SK-N-SH (cell line): ENCODE measurements around the gene C17orf75. TPM values are rescaled to one million over a fixed set of nuclear protein-coding genes. Genes with fewer than 3 reads are reported as not detected.

ENCODE experiments used
- CTCF ChIA-PET: fragments of 300-600, 350-600 bp; formaldehyde crosslinking; extraction: SDS; loops from one replicate; lab custom pipeline; 2021; lab: Yijun Ruan, JAX
- POLR2A ChIA-PET: fragments of 350-600 bp; sonication (Branson Sonifier 250); formaldehyde crosslinking; extraction: SDS; loops from one replicate; lab custom pipeline; 2020; ENCODE audit warnings: antibody characterized with exemption, inconsistent platforms; lab: Yijun Ruan, JAX
- DNase-seq: peaks from one replicate; pipeline ENCODE4 v3.0.0; 2012
- H2AFZ ChIP-seq: fragments of 200-600 bp; sonication (generic); 2 replicates; pipeline ENCODE4 v1.8.1; 2016; ENCODE audit warnings: antibody characterized with exemption, mild to moderate bottlenecking, low read depth
- H3F3A ChIP-seq: fragments of 200-600 bp; sonication (generic); replicated peaks from 2 replicates; pipeline ENCODE3; 2016; ENCODE audit warnings: antibody characterized with exemption, mild to moderate bottlenecking; ENCODE audit not compliant: insufficient read depth
- H3K27ac ChIP-seq, 2 experiments: fragments of 200-500 bp in 1 of 2; fragments of 200-600 bp in 1 of 2; sonication (Bioruptor generic) in 1 of 2; sonication (generic), shearing (Covaris generic) in 1 of 2; 2 replicates each; pipeline versions ENCODE4 v1.5.1 to v1.6.1; 2014 to 2016; ENCODE audit warnings: low read depth in 2 of 2, inconsistent platforms in 1 of 2, low read length in 1 of 2, mild to moderate bottlenecking in 1 of 2, mixed read lengths in 1 of 2
- H3K27me3 ChIP-seq: fragments of 200-600 bp; sonication (generic), shearing (Covaris generic); 2 replicates; pipeline ENCODE4 v1.6.1; 2016; ENCODE audit warnings: mixed run types; ENCODE audit not compliant: insufficient read depth
- H3K36me3 ChIP-seq, 2 experiments: fragments of 200-500 bp in 1 of 2; fragments of 200-600 bp in 1 of 2; sonication (Bioruptor generic) in 1 of 2; sonication (generic) in 1 of 2; replicated peaks in 1 of 2; 2 replicates each; pipeline versions ENCODE3 to v1.5.1; 2014 to 2016; ENCODE audit warnings: low read length in 1 of 2, mild to moderate bottlenecking in 1 of 2; ENCODE audit not compliant: insufficient read depth in 2 of 2, control insufficient read depth in 1 of 2
- H3K4me1 ChIP-seq, 2 experiments: fragments of 200-500 bp in 1 of 2; fragments of 200-600 bp in 1 of 2; sonication (Bioruptor generic) in 1 of 2; sonication (generic), shearing (Covaris generic) in 1 of 2; 2 replicates each; pipeline versions ENCODE4 v1.5.1 to v1.6.1; 2014 to 2016; ENCODE audit warnings: low read depth in 1 of 2, low read length in 1 of 2, mixed run types in 1 of 2; ENCODE audit not compliant: insufficient read depth in 2 of 2, control insufficient read depth in 1 of 2
- H3K4me2 ChIP-seq: fragments of 200-600 bp; sonication (generic), shearing (Covaris generic); 2 replicates; pipeline ENCODE4 v1.6.1; 2017; ENCODE audit warnings: mixed run types
- H3K4me3 ChIP-seq, 2 experiments: fragments of 200-500 bp in 1 of 2; fragments of 200-600 bp in 1 of 2; sonication (Bioruptor generic) in 1 of 2; sonication (generic), shearing (Covaris generic) in 1 of 2; 2 replicates each; pipeline versions ENCODE4 v1.5.1 to v1.8.1; 2014 to 2016; ENCODE audit warnings: low read depth in 2 of 2, inconsistent platforms in 1 of 2, low read length in 1 of 2, mild to moderate bottlenecking in 1 of 2, mixed read lengths in 1 of 2, moderate library complexity in 1 of 2
- H3K79me2 ChIP-seq: fragments of 200-600 bp; sonication (generic); 2 replicates; pipeline ENCODE4 v1.8.1; 2017; ENCODE audit warnings: mild to moderate bottlenecking; ENCODE audit not compliant: insufficient read depth
- H3K9ac ChIP-seq: fragments of 200-600 bp; sonication (generic); 2 replicates; pipeline ENCODE4 v1.6.1; 2017; ENCODE audit warnings: mixed run types
- H3K9me2 ChIP-seq: fragments of 200-600 bp; sonication (generic); 2 replicates; pipeline ENCODE4 v1.6.1; 2017; ENCODE audit warnings: mixed run types
- H3K9me3 ChIP-seq: fragments of 200-600 bp; sonication (generic); 2 replicates; pipeline ENCODE4 v1.6.1; 2017; ENCODE audit warnings: mixed run types, mild to moderate bottlenecking, moderate library complexity
- H4K20me1 ChIP-seq: fragments of 200-600 bp; sonication (generic); 2 replicates; pipeline ENCODE4 v1.6.1; 2017; ENCODE audit warnings: mild to moderate bottlenecking, mixed run types; ENCODE audit not compliant: insufficient read depth
- EP300 ChIP-seq, 2 experiments: IDR thresholded peaks; 2 replicates each; pipeline versions ENCODE4 v1.4.0 to v1.6.1; 2012; ENCODE audit warnings: borderline replicate concordance in 1 of 2, low read depth in 1 of 2, low read length in 1 of 2
- GABPA ChIP-seq: IDR thresholded peaks from 2 replicates; pipeline ENCODE4 v1.4.0; 2012; ENCODE audit warnings: low read depth, mild to moderate bottlenecking
- GATA2 ChIP-seq: sonication (generic); formaldehyde crosslinking; IDR thresholded peaks from 2 replicates; pipeline ENCODE4 v1.5.0; 2020; ENCODE audit warnings: mild to moderate bottlenecking, missing genetic modification reagents
- MEF2A ChIP-seq: IDR thresholded peaks from 2 replicates; pipeline ENCODE4 v1.4.0; 2012; ENCODE audit warnings: low read depth, borderline replicate concordance
- NFIC ChIP-seq: IDR thresholded peaks from 2 replicates; pipeline ENCODE4 v1.4.0; 2012; ENCODE audit warnings: borderline replicate concordance
- PBX3 ChIP-seq: IDR thresholded peaks from 2 replicates; pipeline ENCODE4; 2012
- POLR2AphosphoS5 ChIP-seq: IDR thresholded peaks from 2 replicates; pipeline ENCODE4 v1.6.1; 2012; ENCODE audit warnings: low read depth, low read length
- RAD21 ChIP-seq: IDR thresholded peaks from 2 replicates; pipeline ENCODE4 v1.6.1; 2012; ENCODE audit warnings: mild to moderate bottlenecking, low read length
- TCF12 ChIP-seq: IDR thresholded peaks from 2 replicates; pipeline ENCODE4 v1.4.0; 2012
- TEAD4 ChIP-seq: IDR thresholded peaks from 2 replicates; pipeline ENCODE4 v1.4.0; 2012; ENCODE audit warnings: mild to moderate bottlenecking, borderline replicate concordance; ENCODE audit not compliant: insufficient read depth
- WGBS: methylation state at CpG from one replicate; pipeline ENCODE4 v1.1.6; 2017; ENCODE audit warnings: low lambda C conversion rate; 5-methylcytosine and 5-hydroxymethylcytosine counted together
- polyA plus RNA-seq, 3 experiments: library from polyadenylated mRNA; depleted of rRNA; stranded (reverse); fragments of >200 nt; gene quantifications; 2 replicates each; pipeline ENCODE4 v1.2.3, GENCODE V29; 2012
- TF ChIP-seq, protein P1 (sequence below): IDR thresholded peaks from 2 replicates; pipeline ENCODE4 v1.4.0; 2012; ENCODE audit warnings: low read depth, borderline replicate concordance
- TF ChIP-seq, protein P2 (sequence below): fragments of 150-350 bp; IDR thresholded peaks from 2 replicates; pipeline ENCODE4 v1.6.1; 2017; ENCODE audit warnings: antibody characterized with exemption, low read length, low read depth, borderline replicate concordance
- TF ChIP-seq, protein P3 (sequence below): IDR thresholded peaks from 2 replicates; pipeline ENCODE4 v1.4.0; 2012; ENCODE audit warnings: low read depth, borderline replicate concordance
- TF ChIP-seq, protein P4 (sequence below): IDR thresholded peaks from 2 replicates; pipeline ENCODE4 v1.6.1; 2012; ENCODE audit warnings: mild to moderate bottlenecking, low read depth, low read length, moderate library complexity

Gene C17orf75
- polyA plus RNA-seq, 1 of the 3 experiments (the other 2 are of a cell fraction) = 14.2 TPM

GRCh38 chr17:32383926-32384434, 42.0 kb upstream of the C17orf75 start (continued):
- TF ChIP-seq, protein P1, sequence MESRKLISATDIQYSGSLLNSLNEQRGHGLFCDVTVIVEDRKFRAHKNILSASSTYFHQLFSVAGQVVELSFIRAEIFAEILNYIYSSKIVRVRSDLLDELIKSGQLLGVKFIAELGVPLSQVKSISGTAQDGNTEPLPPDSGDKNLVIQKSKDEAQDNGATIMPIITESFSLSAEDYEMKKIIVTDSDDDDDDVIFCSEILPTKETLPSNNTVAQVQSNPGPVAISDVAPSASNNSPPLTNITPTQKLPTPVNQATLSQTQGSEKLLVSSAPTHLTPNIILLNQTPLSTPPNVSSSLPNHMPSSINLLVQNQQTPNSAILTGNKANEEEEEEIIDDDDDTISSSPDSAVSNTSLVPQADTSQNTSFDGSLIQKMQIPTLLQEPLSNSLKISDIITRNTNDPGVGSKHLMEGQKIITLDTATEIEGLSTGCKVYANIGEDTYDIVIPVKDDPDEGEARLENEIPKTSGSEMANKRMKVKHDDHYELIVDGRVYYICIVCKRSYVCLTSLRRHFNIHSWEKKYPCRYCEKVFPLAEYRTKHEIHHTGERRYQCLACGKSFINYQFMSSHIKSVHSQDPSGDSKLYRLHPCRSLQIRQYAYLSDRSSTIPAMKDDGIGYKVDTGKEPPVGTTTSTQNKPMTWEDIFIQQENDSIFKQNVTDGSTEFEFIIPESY = no peak
- no peak for TF ChIP-seq TEAD4

DNA sequence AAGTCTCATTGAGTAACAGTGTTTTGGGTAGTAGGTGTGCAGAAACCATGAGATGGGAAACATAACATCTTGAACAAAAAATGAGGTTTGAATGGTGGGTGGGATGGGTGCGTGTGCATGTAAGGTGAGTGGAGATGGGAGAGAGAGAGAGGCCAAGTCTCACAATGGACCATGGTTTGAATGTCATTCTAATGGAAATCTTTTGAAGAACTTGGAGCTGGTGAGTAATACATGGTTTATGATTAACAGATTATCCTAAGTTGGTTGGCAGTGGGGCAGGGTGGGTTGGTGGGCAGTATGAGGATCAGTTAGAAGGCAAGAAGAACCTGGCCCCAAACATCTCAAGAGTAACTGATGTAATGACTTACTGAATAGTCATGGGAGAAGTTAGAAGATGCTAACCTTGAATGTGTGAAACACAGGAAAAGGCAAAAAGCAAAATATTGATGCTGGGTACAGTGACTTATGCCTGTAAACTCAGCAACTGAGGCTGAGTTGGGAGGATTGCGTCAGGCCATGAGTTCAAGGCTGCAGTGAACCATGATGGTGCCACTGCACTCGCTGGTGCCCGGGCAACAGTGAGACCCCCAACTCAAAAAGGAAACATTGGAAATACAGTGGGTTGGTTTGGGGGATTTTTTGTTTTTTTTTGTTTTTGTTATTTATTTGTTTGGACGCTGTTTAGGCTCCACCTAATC, 40.7 kb upstream of the C17orf75 start:
- CTCF ChIA-PET = no interaction called here
- DNase-seq = no peak
- Histone ChIP-seq H3K9ac (no peak overlapping the region), H3K4me3 (no peak overlapping the region), H3K9me3 (no peaks in the 10 kb centered on the region), H3K4me1 (no peaks in the 10 kb centered on the region; a peak in 1 of 4 replicates), H4K20me1 (peaks cover 13% of the 10 kb centered on the region; the same call in 1 of the 2 replicates), H2AFZ (no peak overlapping the region), H3K79me2 (peaks cover 11% of the 10 kb centered on the region; the same call in 1 of the 2 replicates), H3F3A (peaks cover 32% of the 10 kb centered on the region), H3K36me3 (peaks cover 49 to 60% of the 10 kb centered on the region in 2 experiments), H3K27me3 (no peaks in the 10 kb centered on the region), H3K27ac (no peak overlapping the region), H3K9me2 (no peaks in the 10 kb centered on the region), H3K4me2 (no peak overlapping the region)
- POLR2A ChIA-PET = no interaction called here
- 95% methylated on average over 5 of the region's 5 CpGs for WGBS
- TF ChIP-seq RAD21 = no peak
- TF ChIP-seq TEAD4 = no peak
- TF ChIP-seq PBX3 = no peak

GRCh38 chr17:32370426-32370825, 28.5 kb upstream of the C17orf75 start:
- WGBS = 90% methylated on average over 1 of the region's 1 CpG
- DNase-seq = no peak
- peaks cover 27% of the 10 kb centered on the region for H3F3A ChIP-seq
- H3K4me3 ChIP-seq = no peak overlapping the region
- POLR2A ChIA-PET = interaction anchor here (1.6 kb wide), 1 partner anchor 11 kb away, joined by 3 read pairs; no protein-coding TSS in a partner anchor
- H3K36me3 ChIP-seq = peaks cover 82 to 92% of the 10 kb centered on the region in 2 experiments
- H3K27me3 ChIP-seq = no peaks in the 10 kb centered on the region
- no peak overlapping the region for H3K9ac ChIP-seq
- H3K4me1 ChIP-seq = no peaks in the 10 kb centered on the region; a peak in 2 of 4 replicates
- no peak overlapping the region for H2AFZ ChIP-seq
- H3K4me2 ChIP-seq = no peak overlapping the region
- CTCF ChIA-PET = interaction anchor here (2.4 kb wide), 1 partner anchor 9 kb away, joined by 6 read pairs; no protein-coding TSS in a partner anchor
- peaks cover 96% of the 10 kb centered on the region for H3K79me2 ChIP-seq
- peaks cover 82% of the 10 kb centered on the region for H4K20me1 ChIP-seq
- H3K27ac ChIP-seq = no peak overlapping the region
- no peaks in the 10 kb centered on the region for H3K9me3 ChIP-seq
- H3K9me2 ChIP-seq = no peaks in the 10 kb centered on the region
- TF ChIP-seq EP300 (IDR thresholded peaks at IDR 0.05; ENCODE audit: borderline replicate concordance in 1 of 2, low read depth in 1 of 2, low read length in 1 of 2) (no peak), GATA2 (no peak), NFIC (no peak), POLR2AphosphoS5 (no peak), MEF2A (no peak), GABPA (no peak), TCF12 (no peak)
- TF ChIP-seq, protein P2, sequence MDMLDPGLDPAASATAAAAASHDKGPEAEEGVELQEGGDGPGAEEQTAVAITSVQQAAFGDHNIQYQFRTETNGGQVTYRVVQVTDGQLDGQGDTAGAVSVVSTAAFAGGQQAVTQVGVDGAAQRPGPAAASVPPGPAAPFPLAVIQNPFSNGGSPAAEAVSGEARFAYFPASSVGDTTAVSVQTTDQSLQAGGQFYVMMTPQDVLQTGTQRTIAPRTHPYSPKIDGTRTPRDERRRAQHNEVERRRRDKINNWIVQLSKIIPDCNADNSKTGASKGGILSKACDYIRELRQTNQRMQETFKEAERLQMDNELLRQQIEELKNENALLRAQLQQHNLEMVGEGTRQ = no peak
- TF ChIP-seq, protein P3, sequence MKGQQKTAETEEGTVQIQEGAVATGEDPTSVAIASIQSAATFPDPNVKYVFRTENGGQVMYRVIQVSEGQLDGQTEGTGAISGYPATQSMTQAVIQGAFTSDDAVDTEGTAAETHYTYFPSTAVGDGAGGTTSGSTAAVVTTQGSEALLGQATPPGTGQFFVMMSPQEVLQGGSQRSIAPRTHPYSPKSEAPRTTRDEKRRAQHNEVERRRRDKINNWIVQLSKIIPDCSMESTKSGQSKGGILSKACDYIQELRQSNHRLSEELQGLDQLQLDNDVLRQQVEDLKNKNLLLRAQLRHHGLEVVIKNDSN = no peak
- TF ChIP-seq, protein P4, sequence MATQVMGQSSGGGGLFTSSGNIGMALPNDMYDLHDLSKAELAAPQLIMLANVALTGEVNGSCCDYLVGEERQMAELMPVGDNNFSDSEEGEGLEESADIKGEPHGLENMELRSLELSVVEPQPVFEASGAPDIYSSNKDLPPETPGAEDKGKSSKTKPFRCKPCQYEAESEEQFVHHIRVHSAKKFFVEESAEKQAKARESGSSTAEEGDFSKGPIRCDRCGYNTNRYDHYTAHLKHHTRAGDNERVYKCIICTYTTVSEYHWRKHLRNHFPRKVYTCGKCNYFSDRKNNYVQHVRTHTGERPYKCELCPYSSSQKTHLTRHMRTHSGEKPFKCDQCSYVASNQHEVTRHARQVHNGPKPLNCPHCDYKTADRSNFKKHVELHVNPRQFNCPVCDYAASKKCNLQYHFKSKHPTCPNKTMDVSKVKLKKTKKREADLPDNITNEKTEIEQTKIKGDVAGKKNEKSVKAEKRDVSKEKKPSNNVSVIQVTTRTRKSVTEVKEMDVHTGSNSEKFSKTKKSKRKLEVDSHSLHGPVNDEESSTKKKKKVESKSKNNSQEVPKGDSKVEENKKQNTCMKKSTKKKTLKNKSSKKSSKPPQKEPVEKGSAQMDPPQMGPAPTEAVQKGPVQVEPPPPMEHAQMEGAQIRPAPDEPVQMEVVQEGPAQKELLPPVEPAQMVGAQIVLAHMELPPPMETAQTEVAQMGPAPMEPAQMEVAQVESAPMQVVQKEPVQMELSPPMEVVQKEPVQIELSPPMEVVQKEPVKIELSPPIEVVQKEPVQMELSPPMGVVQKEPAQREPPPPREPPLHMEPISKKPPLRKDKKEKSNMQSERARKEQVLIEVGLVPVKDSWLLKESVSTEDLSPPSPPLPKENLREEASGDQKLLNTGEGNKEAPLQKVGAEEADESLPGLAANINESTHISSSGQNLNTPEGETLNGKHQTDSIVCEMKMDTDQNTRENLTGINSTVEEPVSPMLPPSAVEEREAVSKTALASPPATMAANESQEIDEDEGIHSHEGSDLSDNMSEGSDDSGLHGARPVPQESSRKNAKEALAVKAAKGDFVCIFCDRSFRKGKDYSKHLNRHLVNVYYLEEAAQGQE = no peak
